Measurements from ENCODE around the gene PIPOX. TPM values are rescaled to one million over a fixed set of nuclear protein-coding genes. Genes with fewer than 3 reads are reported as not detected.

PIPOX gene
- total RNA-seq, 1 donor from 2014 or later, result 3.3 TPM

DNA sequence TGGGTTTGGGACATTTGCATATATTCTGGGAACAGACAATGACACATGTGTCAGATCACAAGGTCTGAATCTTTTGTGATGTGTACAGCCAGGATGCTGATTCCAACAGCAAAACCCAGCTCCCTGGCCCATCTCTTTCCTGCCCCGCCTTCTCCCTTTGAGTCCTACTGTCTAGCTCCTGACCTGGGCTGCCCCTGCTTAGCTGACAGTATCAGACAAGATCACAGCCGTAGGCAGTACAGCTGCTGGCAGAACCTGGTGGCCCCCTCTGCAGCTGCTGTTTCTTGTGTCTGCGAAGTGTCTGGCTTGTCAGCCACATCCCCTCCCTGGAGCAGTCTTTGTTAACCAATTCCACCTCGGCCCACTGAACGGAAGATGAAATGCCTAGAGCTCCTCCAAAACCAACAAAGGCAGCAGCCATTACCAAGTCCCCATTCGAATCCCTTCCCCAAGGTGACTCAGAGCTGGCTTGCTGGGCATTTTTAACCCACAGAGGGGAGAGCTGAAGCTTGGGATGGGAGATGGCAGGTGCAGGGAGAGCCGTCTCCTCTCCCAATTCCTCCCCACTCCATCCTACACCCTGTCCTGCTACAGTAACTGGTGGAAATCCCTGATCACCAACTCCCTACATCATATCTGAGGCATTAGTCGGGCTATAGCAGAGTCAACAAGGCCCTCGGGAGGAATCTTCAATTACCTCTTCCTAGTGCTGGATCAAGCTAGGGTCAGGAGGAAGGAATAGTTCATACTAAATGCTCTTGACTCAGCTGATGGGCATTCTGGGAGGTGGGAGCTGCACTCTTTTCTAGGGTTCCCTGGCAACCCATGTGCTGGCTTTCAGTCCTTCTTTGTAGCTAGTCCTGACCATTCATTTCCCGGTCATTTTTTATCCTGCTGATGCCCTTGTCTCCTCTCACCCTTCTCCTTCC lies 5.8 kb downstream of the PIPOX start:
- H3K27ac Mint-ChIP-seq (ENCODE audit: unreplicated experiment), result no peak overlapping the region
- no peak for DNase-seq (ENCODE audit: low spot score)
- peak overlapping the region; percentile 4 for H3K4me3 Mint-ChIP-seq (ENCODE audit: unreplicated experiment)
- H3K9me3 Mint-ChIP-seq (ENCODE audit: unreplicated experiment), result no peaks in the 10 kb centered on the region
- peaks cover 19% of the 10 kb centered on the region for H3K4me1 Mint-ChIP-seq (ENCODE audit: unreplicated experiment)
- H3K27me3 Mint-ChIP-seq (ENCODE audit: unreplicated experiment), result peaks cover 6% of the 10 kb centered on the region
- no peaks in the 10 kb centered on the region for H3K36me3 Mint-ChIP-seq (ENCODE audit: low read depth, unreplicated experiment)
- TF ChIP-seq, protein P1, sequence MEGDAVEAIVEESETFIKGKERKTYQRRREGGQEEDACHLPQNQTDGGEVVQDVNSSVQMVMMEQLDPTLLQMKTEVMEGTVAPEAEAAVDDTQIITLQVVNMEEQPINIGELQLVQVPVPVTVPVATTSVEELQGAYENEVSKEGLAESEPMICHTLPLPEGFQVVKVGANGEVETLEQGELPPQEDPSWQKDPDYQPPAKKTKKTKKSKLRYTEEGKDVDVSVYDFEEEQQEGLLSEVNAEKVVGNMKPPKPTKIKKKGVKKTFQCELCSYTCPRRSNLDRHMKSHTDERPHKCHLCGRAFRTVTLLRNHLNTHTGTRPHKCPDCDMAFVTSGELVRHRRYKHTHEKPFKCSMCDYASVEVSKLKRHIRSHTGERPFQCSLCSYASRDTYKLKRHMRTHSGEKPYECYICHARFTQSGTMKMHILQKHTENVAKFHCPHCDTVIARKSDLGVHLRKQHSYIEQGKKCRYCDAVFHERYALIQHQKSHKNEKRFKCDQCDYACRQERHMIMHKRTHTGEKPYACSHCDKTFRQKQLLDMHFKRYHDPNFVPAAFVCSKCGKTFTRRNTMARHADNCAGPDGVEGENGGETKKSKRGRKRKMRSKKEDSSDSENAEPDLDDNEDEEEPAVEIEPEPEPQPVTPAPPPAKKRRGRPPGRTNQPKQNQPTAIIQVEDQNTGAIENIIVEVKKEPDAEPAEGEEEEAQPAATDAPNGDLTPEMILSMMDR (IDR thresholded peaks at IDR 0.05; ENCODE audit: unreplicated experiment), result no peak

DNA sequence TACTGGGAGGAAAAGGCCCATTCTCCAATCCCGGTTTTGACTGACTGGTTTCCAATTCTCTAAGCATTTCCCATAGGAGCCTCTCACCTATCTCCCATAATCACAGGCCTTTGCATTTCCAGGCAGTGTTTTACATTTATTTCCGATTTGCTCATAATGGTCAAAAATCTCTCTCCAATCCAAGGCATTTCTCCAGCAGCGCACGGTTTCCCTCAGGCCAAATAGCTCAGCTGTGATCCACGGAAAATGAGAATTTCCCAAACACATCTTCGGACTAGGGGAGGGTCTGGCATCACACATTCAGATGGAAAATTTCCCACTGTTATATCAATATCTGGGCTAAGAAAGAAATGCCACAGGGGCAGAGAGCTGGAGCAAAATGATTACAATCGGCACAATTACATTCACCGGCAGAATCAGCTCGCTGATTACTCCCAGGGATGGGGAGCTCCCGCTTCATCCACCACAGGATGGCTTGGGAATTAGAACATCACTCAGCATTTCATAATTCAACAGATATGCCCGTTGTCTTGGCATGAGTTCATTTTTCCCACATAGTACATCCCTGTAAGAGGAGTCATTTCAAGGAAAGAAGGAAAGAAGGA lies 6.7 kb downstream of the PIPOX start:
- H3K36me3 Mint-ChIP-seq (ENCODE audit: low read depth, unreplicated experiment), result no peaks in the 10 kb centered on the region
- TF ChIP-seq, protein P1 (IDR thresholded peaks at IDR 0.05; ENCODE audit: unreplicated experiment), result no peak
- H3K27me3 Mint-ChIP-seq (ENCODE audit: unreplicated experiment), result peaks cover 6% of the 10 kb centered on the region
- no peak overlapping the region for H3K4me3 Mint-ChIP-seq (ENCODE audit: unreplicated experiment)
- no peak overlapping the region for H3K27ac Mint-ChIP-seq (ENCODE audit: unreplicated experiment)
- peaks cover 10% of the 10 kb centered on the region for H3K4me1 Mint-ChIP-seq (ENCODE audit: unreplicated experiment)
- no peaks in the 10 kb centered on the region for H3K9me3 Mint-ChIP-seq (ENCODE audit: unreplicated experiment)
- DNase-seq (ENCODE audit: low spot score), result no peak

DNA sequence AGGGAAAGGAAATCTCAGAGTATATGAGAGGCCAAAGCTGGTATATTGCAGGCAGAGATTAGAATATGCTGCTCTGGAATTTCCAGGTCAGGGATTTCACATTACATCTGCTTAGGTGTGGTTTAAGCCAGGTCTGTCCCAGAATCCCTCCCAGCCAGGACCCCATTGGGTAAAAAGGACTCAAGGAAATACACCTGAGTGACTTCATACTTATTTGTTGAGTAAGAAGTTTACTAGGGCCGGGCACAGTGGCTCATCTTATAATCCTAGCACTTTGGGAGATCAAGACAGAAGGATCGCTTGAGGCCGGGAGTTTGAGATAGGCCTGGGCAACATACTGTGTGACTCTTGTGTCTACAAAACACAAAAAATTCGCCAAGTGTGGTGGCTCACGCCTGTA lies 7.2 kb downstream of the PIPOX start:
- H3K27me3 Mint-ChIP-seq (ENCODE audit: unreplicated experiment), result peaks cover 6% of the 10 kb centered on the region
- H3K4me1 Mint-ChIP-seq (ENCODE audit: unreplicated experiment), result peaks cover 9% of the 10 kb centered on the region

DNA sequence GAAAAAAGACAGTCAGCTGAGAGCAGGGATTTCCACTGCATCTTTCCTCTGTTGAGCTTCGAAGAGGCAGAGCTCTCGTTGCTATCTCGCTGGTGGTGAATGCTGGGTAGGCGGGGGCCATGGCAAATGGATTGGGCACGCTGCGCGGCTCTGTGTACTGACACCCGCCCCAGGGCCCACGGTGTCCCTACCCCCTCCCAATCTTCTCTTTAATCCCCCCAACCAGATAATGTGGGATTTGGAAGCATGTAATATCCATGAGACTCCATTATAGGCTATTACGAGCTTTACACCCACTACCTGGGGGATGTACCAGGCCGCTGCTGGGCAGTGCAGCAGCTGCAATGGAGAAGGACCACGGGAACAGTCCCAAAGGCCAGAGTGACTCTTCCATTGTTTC lies 8.3 kb downstream of the PIPOX start:
- Mint-ChIP-seq H3K4me3 (ENCODE audit: unreplicated experiment) (no peak overlapping the region), H3K27ac (ENCODE audit: unreplicated experiment) (no peak overlapping the region), H3K9me3 (ENCODE audit: unreplicated experiment) (no peaks in the 10 kb centered on the region), H3K27me3 (ENCODE audit: unreplicated experiment) (peaks cover 8% of the 10 kb centered on the region), H3K4me1 (ENCODE audit: unreplicated experiment) (peaks cover 8% of the 10 kb centered on the region), H3K36me3 (ENCODE audit: low read depth, unreplicated experiment) (no peaks in the 10 kb centered on the region)
- TF ChIP-seq, protein P1 (IDR thresholded peaks at IDR 0.05; ENCODE audit: unreplicated experiment), result no peak
- no peak for DNase-seq (ENCODE audit: low spot score)

More for the DNA sequence above, 7.2 kb downstream of the PIPOX start:
- H3K9me3 Mint-ChIP-seq (ENCODE audit: unreplicated experiment), result no peaks in the 10 kb centered on the region
- TF ChIP-seq, protein P1 (IDR thresholded peaks at IDR 0.05; ENCODE audit: unreplicated experiment), result no peak
- no peak overlapping the region for H3K27ac Mint-ChIP-seq (ENCODE audit: unreplicated experiment)
- no peaks in the 10 kb centered on the region for H3K36me3 Mint-ChIP-seq (ENCODE audit: low read depth, unreplicated experiment)
- DNase-seq (ENCODE audit: low spot score), result no peak
- no peak overlapping the region for H3K4me3 Mint-ChIP-seq (ENCODE audit: unreplicated experiment)

DNA sequence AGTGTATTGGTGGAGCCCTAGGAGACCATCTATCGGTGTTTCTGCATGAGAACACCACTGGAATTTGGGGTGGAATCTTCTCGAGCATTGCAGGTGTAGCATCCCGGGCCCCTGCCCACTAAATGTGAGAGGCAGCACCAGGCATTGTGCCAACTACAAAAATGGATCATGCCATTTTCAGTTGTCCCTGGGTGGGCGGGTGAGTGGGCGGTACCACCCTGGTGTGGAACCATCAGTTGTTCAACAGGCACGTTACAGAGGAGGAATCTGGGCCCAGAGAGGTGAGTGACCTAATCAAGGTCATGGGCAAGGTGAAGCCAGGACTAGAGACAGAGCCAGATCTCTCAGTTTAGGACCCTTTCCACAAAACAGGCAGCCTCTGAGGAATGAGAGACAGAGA lies 8.8 kb downstream of the PIPOX start:
- Mint-ChIP-seq H3K4me3 (ENCODE audit: unreplicated experiment) (no peak overlapping the region), H3K27ac (ENCODE audit: unreplicated experiment) (no peak overlapping the region), H3K9me3 (ENCODE audit: unreplicated experiment) (no peaks in the 10 kb centered on the region), H3K4me1 (ENCODE audit: unreplicated experiment) (peaks cover 8% of the 10 kb centered on the region), H3K36me3 (ENCODE audit: low read depth, unreplicated experiment) (no peaks in the 10 kb centered on the region), H3K27me3 (ENCODE audit: unreplicated experiment) (peaks cover 9% of the 10 kb centered on the region)
- no peak for DNase-seq (ENCODE audit: low spot score)
- TF ChIP-seq, protein P1 (IDR thresholded peaks at IDR 0.05; ENCODE audit: unreplicated experiment), result no peak
